GM13976 (cell line): ENCODE results near the gene KCNG3.

Experiments used
- DNase-seq: peaks from one replicate; pipeline ENCODE4 v3.0.0; 2012; ENCODE audit warnings: low spot score
- CTCF ChIP-seq: IDR thresholded peaks from 2 replicates; pipeline ENCODE4 v1.5.1; 2012; ENCODE audit warnings: borderline replicate concordance, mild to moderate bottlenecking; ENCODE audit not compliant: insufficient read depth; ENCODE audit errors: extremely low read depth, missing control alignments, control extremely low read depth
- in situ Hi-C: fragments of 300-500 bp; cut with MboI; formaldehyde crosslinking; loops from one replicate; pipeline ENCODE4 v1.12.0; 2022; ENCODE audit warnings: low sequenced_read_pairs, mixed read lengths, inconsistent platforms; ENCODE audit not compliant: unreplicated experiment

Gene KCNG3

GRCh38 chr2:42488297-42488696, 5.5 kb downstream of the KCNG3 start:
- no peak for DNase-seq
- no peak for TF ChIP-seq CTCF
- in situ Hi-C loops, result loop anchor here (10.0 kb wide), 1 partner anchor 177 kb away; no protein-coding TSS in a partner anchor

- no peak for TF ChIP-seq CTCF
- no peak for DNase-seq
- in situ Hi-C loops, result loop anchor here (10.0 kb wide), 1 partner anchor 178 kb away; no protein-coding TSS in a partner anchor
These were observed 7.5 kb downstream of the KCNG3 start for GRCh38 chr2:42486145-42486906.

DNA sequence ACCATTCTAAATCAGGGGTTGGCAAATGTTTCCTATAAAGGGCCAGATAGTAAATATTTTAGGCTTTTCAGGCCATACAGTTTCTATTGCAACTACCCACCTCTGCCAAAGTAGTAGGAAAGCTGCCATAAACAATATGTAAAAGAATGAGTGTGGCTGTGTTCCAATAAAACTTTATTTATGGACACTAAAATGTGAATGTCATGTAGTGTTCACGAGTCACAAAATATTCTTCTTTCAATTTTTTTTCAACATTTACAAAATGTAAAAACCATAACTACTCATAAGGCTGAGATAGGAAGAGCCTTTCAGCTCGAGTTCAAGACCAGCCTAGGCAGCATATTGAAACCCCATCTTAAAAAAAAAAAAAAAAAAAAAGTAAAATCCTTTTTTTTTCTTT, 13.4 kb downstream of the KCNG3 start:
- in situ Hi-C loops, result loop anchor here (10.0 kb wide), 1 partner anchor 184 kb away; no protein-coding TSS in a partner anchor
- no peak for TF ChIP-seq CTCF
- no peak for DNase-seq

DNA sequence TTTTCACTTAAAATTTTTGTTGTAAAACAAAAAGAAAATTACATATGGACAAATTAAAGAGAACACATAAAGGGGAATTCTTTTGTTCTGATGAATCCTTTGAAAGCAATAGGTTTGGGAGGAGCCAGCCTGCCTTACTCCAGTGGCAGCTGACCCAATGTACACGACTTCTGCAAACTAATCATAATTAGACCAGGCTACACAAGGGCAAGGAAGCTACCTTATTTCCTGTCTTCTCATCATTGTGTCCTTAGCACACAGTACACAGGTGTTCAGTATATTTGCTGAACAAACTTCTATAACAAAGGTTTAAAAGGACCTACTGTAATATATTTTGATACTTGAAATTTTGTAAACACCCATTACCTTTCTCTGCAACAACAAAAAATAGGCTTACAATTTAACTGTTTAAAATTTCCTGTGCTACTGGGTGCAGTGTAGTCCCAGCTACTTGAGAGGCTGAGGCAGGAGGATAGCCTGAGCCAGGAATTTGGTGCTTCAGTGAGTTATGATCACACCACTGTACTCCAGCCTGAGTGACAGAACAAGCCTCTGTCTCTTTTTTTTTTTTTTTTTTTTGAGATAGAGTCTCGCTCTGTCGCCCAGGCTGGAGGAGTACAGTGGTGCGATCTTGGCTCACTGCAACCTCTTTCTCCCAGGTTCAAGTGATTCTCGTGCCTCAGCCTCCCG, 18.9 kb downstream of the KCNG3 start:
- TF ChIP-seq CTCF, result no peak
- DNase-seq, result no peak
- in situ Hi-C loops, result no loop called here

DNA sequence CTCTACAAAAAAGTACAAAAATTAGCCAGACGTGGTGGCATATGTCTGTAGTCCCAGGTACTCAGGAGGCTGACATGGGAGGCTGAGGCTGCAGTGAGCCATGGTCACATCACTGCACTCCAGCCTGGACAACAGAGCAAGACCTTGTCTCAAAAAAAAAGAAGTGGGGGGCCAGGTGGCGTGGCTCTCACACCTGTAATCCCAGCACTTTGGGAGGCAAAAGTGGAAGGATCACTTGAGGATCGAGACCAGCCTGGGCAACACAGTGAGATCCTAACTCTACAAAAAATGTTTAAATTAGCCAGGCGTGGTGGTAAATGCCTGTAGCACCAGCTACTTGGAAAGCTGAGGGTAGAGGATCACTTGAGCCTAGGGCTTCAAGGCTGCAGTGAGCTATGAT, 23.1 kb downstream of the KCNG3 start:
- in situ Hi-C loops, result no loop called here
- DNase-seq, result no peak
- no peak for TF ChIP-seq CTCF

GRCh38 chr2:42464631-42465030, 29.2 kb downstream of the KCNG3 start:
- TF ChIP-seq CTCF, result no peak
- in situ Hi-C loops, result no loop called here

More at GRCh38 chr2:42464631-42465030, 29.2 kb downstream of the KCNG3 start:
- no peak for DNase-seq
